Hepatocyte (in vitro differentiated cells): ENCODE data around the gene VMAC. TPM values are rescaled to one million over a fixed set of nuclear protein-coding genes. Genes with fewer than 3 reads are reported as not detected.

ENCODE experiments used
- DNase-seq: peaks from one replicate; pipeline ENCODE4 v3.0.0-alpha.2; 2016; ENCODE audit warnings: low spot score
- H2AFZ ChIP-seq: fragments of 200-600 bp; sonication (generic); 2 replicates; pipeline ENCODE4 v1.6.0; 2016; ENCODE audit warnings: antibody characterized with exemption, mild to moderate bottlenecking
- H3K27ac ChIP-seq: fragments of 200-600 bp; sonication (generic); 2 replicates; pipeline ENCODE4 v1.5.1; 2016; ENCODE audit warnings: mild to moderate bottlenecking
- H3K27me3 ChIP-seq: fragments of 200-600 bp; sonication (generic); 2 replicates; pipeline ENCODE4 v1.6.1; 2016
- H3K36me3 ChIP-seq: fragments of 200-600 bp; sonication (generic); replicated peaks from 2 replicates; pipeline ENCODE4 v1.5.1; 2016; ENCODE audit warnings: low read depth; ENCODE audit not compliant: insufficient read depth
- H3K4me1 ChIP-seq: fragments of 200-600 bp; sonication (generic); 2 replicates; pipeline ENCODE4 v1.5.1; 2016; ENCODE audit warnings: mild to moderate bottlenecking, moderate library complexity; ENCODE audit not compliant: insufficient read depth
- H3K4me2 ChIP-seq: fragments of 200-600 bp; sonication (generic); 2 replicates; pipeline ENCODE4 v1.6.0; 2016
- H3K4me3 ChIP-seq: fragments of 200-600 bp; sonication (generic); 2 replicates; pipeline ENCODE4 v1.5.1; 2016; ENCODE audit warnings: mild to moderate bottlenecking
- H3K79me2 ChIP-seq: fragments of 200-600 bp; sonication (generic); 2 replicates; pipeline ENCODE4 v1.6.0; 2017; ENCODE audit warnings: mild to moderate bottlenecking
- H3K9me2 ChIP-seq: fragments of 200-600 bp; sonication (generic); replicated peaks from 2 replicates; pipeline ENCODE4 v1.6.0; 2017; ENCODE audit warnings: mild to moderate bottlenecking; ENCODE audit not compliant: insufficient read depth
- H3K9me3 ChIP-seq: fragments of 200-600 bp; sonication (generic); 2 replicates; pipeline ENCODE4 v1.5.1; 2016; ENCODE audit warnings: low read depth, mild to moderate bottlenecking
- H4K20me1 ChIP-seq: fragments of 200-600 bp; sonication (generic); 2 replicates; pipeline ENCODE4 v1.6.0; 2016; ENCODE audit warnings: mild to moderate bottlenecking; ENCODE audit not compliant: insufficient read depth, poor library complexity, severe bottlenecking
- EZH2 ChIP-seq: fragments of 200-600 bp; sonication (generic); IDR thresholded peaks from 2 replicates; pipeline ENCODE4 v1.6.1; 2016; ENCODE audit warnings: antibody characterized with exemption, mild to moderate bottlenecking, borderline replicate concordance
- EZH2phosphoT487 ChIP-seq: fragments of 200-600 bp; sonication (generic); IDR thresholded peaks from one replicate; pipeline ENCODE4 v1.6.1; 2018; ENCODE audit warnings: antibody characterized with exemption, mild to moderate bottlenecking, low read depth, moderate library complexity; ENCODE audit not compliant: unreplicated experiment, severe bottlenecking
- WGBS: methylation state at CpG from one replicate; pipeline ENCODE4 v1.1.6; 2016; ENCODE audit warnings: low lambda C conversion rate; ENCODE audit errors: missing lambda C conversion rate; 5-methylcytosine and 5-hydroxymethylcytosine counted together
- polyA plus RNA-seq: library from polyadenylated mRNA; unstranded; fragments of >200 nt; fragmentation: Nextera tagmentation; extraction: Ambion mirVana; gene quantifications from 2 replicates; pipeline ENCODE4 v1.2.1, GENCODE V29; 2016
- total RNA-seq: library from RNA; depleted of rRNA; stranded (reverse); fragments of >200 nt; gene quantifications from 2 replicates; pipeline ENCODE4 v1.2.3, GENCODE V29; 2014
- TF ChIP-seq, protein P1 (sequence below): fragments of 200-600 bp; sonication (generic); IDR thresholded peaks from 2 replicates; pipeline ENCODE4 v1.5.1; 2016; ENCODE audit warnings: antibody characterized with exemption, mild to moderate bottlenecking; ENCODE audit not compliant: poor library complexity

The VMAC gene
- total and polyA plus RNA-seq, 2 experiments from 2014 or later = 4.5 to 5.9 TPM

DNA sequence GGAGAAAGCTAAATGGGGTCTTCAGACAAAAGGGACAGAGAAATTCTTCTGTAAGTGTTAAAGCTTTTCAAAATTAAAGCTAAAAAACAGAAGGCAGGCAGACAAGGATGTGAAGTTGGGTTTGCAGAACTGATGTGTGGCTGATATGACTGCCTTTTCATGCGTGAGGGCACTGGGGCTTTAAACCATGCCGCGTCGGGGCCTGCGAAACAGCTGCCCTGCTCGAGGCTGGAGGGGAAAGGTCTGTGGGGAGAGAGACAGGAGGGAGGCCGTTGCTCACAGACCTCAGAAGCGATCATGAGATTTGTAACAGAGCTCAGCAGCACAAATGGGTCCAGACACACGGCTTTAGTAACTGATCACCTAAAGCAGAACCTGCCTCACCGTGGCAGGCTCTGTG lies 32.9 kb downstream of the VMAC start:
- no peak for DNase-seq
- peaks cover 76% of the 10 kb centered on the region for H3K79me2 ChIP-seq
- TF ChIP-seq EZH2 (no peak), EZH2phosphoT487 (no peak)
- WGBS = 64% methylated on average over 10 of the region's 10 CpGs
- no peaks in the 10 kb centered on the region for H3K36me3 ChIP-seq
- H3K9me3 ChIP-seq = no peaks in the 10 kb centered on the region
- no peaks in the 10 kb centered on the region for H3K9me2 ChIP-seq
- no peak overlapping the region for H3K4me3 ChIP-seq
- no peak overlapping the region for H3K27ac ChIP-seq
- no peaks in the 10 kb centered on the region for H3K27me3 ChIP-seq
- peaks cover 32% of the 10 kb centered on the region for H3K4me1 ChIP-seq
- no peak overlapping the region for H3K4me2 ChIP-seq
- H4K20me1 ChIP-seq = peaks cover 22% of the 10 kb centered on the region
- H2AFZ ChIP-seq = no peak overlapping the region

DNA sequence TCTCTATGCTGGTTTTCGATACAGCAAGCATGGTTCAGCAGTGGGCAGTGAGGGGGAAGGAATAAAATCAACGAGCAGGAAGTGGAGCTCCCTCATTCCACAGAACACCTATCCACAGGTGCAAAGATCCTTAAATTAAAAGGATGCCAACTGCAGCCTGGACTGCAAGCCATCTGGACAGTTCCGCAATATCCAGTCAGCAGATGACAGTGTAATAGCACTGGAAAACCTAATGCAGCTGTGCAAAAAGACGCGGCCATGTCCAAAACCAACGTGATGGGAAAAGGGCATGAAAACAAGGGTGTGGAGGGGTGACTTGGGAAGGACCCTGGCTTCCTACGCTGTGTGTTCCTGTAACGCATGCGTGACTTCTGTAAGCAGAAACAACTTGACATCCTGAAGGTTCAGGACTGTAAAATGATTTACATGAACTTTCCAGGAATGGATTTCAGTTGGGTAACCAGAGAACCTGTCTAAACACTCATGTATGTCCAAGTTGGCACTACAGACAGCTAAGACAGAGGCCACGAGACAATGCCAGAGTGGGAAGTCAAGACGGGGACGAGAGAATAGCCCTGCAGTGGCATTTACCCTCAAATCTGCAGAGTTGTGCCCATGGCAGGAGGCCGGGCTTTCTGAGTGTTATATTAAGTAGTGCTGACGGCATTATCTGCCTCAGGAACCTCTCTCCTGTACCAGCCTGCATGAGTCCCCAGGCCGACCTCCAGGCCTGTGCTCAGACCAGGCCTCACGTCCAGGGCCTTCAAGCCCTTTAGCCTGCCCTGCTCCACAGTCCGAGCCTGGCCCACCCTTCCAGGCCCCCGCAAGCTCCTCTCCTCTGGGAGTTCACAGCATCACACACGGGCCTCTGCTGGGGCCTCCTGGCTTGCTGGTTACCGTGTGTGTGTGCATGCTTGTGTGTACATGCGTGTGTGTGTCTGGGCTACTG lies 35.9 kb downstream of the VMAC start:
- no peak for DNase-seq
- Histone ChIP-seq H3K4me1 (peaks cover 39% of the 10 kb centered on the region), H2AFZ (no peak overlapping the region), H4K20me1 (peaks cover 44% of the 10 kb centered on the region), H3K27me3 (no peaks in the 10 kb centered on the region), H3K27ac (no peak overlapping the region), H3K9me2 (no peaks in the 10 kb centered on the region), H3K36me3 (no peaks in the 10 kb centered on the region), H3K4me2 (no peak overlapping the region), H3K4me3 (no peak overlapping the region), H3K79me2 (peaks cover 87% of the 10 kb centered on the region), H3K9me3 (no peaks in the 10 kb centered on the region)
- WGBS = 93% methylated on average over 21 of the region's 21 CpGs
- TF ChIP-seq EZH2phosphoT487 (no peak), EZH2 (no peak)
- TF ChIP-seq, protein P1, sequence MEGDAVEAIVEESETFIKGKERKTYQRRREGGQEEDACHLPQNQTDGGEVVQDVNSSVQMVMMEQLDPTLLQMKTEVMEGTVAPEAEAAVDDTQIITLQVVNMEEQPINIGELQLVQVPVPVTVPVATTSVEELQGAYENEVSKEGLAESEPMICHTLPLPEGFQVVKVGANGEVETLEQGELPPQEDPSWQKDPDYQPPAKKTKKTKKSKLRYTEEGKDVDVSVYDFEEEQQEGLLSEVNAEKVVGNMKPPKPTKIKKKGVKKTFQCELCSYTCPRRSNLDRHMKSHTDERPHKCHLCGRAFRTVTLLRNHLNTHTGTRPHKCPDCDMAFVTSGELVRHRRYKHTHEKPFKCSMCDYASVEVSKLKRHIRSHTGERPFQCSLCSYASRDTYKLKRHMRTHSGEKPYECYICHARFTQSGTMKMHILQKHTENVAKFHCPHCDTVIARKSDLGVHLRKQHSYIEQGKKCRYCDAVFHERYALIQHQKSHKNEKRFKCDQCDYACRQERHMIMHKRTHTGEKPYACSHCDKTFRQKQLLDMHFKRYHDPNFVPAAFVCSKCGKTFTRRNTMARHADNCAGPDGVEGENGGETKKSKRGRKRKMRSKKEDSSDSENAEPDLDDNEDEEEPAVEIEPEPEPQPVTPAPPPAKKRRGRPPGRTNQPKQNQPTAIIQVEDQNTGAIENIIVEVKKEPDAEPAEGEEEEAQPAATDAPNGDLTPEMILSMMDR = no peak

DNA sequence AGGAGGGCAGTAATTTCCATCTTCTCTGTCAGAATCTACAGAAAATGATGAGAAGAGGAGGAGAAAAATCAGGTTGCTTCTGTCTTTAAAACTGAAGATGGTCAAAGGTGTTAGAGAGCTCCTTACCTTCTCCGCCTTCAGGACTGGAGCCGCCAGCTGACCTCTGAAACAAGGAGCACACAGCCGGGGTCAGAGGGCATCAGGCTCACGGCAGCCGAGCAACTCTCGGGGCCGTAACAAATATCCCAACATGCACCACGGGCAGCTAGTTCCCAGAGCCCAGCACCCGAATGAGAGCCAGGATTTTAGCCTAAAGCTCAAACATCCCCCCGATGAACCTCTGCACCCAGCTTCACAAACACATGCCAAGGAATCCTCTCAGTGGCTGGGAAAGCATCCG lies 37.0 kb downstream of the VMAC start:
- Histone ChIP-seq H3K27ac (peak overlapping the region; percentile 23), H3K79me2 (peaks cover 89% of the 10 kb centered on the region), H4K20me1 (peaks cover 41% of the 10 kb centered on the region), H3K9me2 (no peaks in the 10 kb centered on the region), H3K36me3 (no peaks in the 10 kb centered on the region), H3K4me1 (peaks cover 31% of the 10 kb centered on the region), H3K9me3 (no peaks in the 10 kb centered on the region), H3K27me3 (no peaks in the 10 kb centered on the region), H2AFZ (no peak overlapping the region), H3K4me3 (no peak overlapping the region), H3K4me2 (no peak overlapping the region)
- WGBS = 86% methylated on average over 11 of the region's 11 CpGs
- no peak for DNase-seq
- TF ChIP-seq EZH2phosphoT487 = no peak
- TF ChIP-seq, protein P1 = no peak
- TF ChIP-seq EZH2 = no peak

DNA sequence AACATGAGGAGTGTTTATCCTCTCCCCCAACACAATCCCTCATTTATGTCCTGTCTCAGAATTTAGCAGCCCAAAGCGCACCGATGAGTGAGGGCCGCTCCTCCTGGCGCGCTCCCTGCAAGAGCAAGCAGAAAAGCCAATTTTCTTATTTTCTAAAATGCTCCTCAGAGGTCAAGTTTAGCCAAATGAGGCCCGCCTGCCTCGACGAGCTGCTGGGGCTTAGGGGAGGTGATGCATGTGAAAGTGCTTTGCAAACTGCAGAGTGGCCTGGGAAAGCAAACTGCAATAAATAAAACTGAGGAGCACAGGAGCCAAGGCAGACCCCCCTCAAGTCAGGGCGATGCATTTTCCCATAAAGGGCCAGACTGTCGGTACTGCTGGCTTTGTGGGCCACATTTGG lies 38.4 kb downstream of the VMAC start:
- no peaks in the 10 kb centered on the region for H3K27me3 ChIP-seq
- 68% methylated on average over 10 of the region's 10 CpGs for WGBS
- H4K20me1 ChIP-seq = peaks cover 46% of the 10 kb centered on the region
- H3K27ac ChIP-seq = peak overlapping the region; percentile 80
- TF ChIP-seq EZH2 (no peak), EZH2phosphoT487 (no peak)
- TF ChIP-seq, protein P1 = no peak
- peaks cover 91% of the 10 kb centered on the region for H3K79me2 ChIP-seq
- peak overlapping the region; percentile 24 for H3K4me2 ChIP-seq
- H2AFZ ChIP-seq = no peak overlapping the region
- H3K4me1 ChIP-seq = peaks cover 32% of the 10 kb centered on the region
- H3K9me3 ChIP-seq = no peaks in the 10 kb centered on the region
- H3K9me2 ChIP-seq = no peaks in the 10 kb centered on the region
- H3K36me3 ChIP-seq = no peaks in the 10 kb centered on the region
- no peak for DNase-seq
- H3K4me3 ChIP-seq = no peak overlapping the region
